Raji (cell line): ENCODE results near the gene WASF3.

ENCODE experiments used
- POLR2A ChIP-seq: IDR thresholded peaks from 2 replicates; pipeline ENCODE4 v1.6.1; 2011; ENCODE audit warnings: low read depth, low read length, control low read depth; ENCODE audit not compliant: insufficient read depth

WASF3 gene, protein sequence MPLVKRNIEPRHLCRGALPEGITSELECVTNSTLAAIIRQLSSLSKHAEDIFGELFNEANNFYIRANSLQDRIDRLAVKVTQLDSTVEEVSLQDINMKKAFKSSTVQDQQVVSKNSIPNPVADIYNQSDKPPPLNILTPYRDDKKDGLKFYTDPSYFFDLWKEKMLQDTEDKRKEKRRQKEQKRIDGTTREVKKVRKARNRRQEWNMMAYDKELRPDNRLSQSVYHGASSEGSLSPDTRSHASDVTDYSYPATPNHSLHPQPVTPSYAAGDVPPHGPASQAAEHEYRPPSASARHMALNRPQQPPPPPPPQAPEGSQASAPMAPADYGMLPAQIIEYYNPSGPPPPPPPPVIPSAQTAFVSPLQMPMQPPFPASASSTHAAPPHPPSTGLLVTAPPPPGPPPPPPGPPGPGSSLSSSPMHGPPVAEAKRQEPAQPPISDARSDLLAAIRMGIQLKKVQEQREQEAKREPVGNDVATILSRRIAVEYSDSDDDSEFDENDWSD

DNA sequence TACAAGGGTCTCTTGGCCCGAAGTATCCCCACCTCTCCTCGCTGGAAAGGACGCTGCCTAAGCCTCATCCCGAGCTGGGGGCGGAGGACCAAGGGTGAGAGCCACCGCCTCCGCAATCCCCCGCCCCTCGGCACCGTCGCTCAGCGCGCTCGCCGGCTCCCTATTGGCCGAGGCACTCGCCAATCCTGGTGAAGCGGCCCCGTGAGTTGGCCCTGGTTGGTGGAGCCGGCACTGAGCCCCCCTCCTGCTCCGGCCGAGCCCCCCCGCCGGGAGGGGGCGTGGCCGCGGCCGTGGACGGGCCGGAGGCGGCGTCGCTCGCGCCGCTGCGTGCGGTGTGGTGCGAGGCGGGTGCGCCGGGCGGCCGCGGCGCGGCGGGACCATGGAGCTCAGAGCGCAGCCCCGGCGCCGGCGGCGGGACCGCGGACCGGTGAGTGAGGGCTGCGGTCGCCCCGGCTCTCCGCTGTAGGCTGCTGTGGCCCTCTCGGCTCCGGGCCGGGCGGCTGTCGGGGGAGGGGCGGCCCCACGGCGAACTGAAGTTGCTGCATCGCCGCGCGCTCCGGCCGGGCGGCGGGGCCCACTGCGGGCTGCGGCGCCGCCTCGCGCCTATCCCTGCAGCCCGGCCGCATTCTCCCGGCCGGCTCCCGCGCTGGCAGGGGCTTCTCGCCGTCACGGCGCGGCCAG lies at the start of gene WASF3:
TSS of gene WASF3 (plus strand) at position 291 of the 681 bp plus-strand sequence. CDS start 84,588 bp downstream, outside the sequence.
- TF ChIP-seq POLR2A = no peak

GRCh38 chr13:26508885-26509284 lies 48.6 kb upstream of the WASF3 start:
- TF ChIP-seq POLR2A = no peak

DNA sequence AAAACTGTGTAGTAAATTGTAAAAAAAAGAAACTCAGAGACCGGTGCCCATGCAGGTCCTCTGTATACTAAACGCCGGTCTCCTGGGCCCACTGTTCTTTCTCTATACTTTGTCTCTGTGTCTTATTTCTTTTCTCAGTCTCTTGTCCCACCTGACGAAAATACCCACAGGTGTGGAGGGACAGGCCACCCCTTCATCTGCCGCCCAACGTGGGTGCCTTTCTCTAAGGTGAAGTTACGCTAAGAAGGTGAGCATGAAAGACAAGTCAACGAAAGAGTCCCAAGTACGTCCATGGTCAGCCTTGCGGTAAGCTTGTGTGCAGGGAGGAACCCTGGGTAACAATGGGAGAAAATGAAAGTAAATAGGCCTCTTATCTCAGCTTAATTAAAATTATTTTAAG lies 48.0 kb upstream of the WASF3 start:
- TF ChIP-seq POLR2A = no peak

DNA sequence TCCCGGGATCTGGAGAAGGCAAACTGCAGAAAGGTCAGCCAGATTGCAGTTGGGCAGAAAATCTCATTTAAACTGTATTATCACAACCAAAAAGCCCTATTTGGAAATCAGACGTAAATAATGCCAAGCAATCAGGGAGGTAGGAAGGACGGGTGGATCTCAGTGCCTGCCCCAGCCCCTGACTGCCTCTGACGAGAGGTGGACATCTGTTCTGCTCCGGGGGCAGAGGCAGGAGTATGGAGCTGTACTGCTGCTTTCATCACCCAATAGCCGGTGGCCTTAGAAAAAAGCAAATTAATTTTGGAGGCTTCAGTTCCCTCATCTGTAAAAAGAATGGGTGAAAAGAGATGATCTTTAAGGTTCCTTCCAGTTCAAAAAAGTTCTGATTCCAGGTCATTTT lies 43.6 kb upstream of the WASF3 start:
- TF ChIP-seq POLR2A = no peak

GRCh38 chr13:26515721-26516120 lies 41.8 kb upstream of the WASF3 start:
- TF ChIP-seq POLR2A = no peak

- no peak for TF ChIP-seq POLR2A
These were observed 39.5 kb upstream of the WASF3 start for GRCh38 chr13:26517936-26518335.

GRCh38 chr13:26518451-26518959 lies 39.0 kb upstream of the WASF3 start:
- TF ChIP-seq POLR2A = no peak

DNA sequence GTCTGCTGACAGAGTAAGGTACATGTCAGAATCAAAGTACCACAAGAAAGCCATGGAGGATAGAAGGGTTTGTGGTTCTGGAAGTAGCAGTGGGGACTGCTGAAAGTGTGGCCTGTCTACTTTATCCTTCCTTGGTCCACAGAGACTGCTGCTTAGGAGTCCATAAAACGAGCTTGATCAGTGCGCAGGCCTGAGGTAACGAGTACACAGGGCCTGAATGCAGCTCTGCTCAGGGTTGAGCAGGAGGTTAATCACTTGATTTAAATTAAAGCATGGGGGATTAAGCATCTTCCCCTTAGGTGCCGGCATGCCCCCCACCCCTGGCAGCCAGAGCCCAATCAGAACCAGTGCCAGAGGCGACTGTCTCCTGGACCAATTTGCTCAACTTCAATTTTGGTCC lies 34.9 kb upstream of the WASF3 start:
- no peak for TF ChIP-seq POLR2A

DNA sequence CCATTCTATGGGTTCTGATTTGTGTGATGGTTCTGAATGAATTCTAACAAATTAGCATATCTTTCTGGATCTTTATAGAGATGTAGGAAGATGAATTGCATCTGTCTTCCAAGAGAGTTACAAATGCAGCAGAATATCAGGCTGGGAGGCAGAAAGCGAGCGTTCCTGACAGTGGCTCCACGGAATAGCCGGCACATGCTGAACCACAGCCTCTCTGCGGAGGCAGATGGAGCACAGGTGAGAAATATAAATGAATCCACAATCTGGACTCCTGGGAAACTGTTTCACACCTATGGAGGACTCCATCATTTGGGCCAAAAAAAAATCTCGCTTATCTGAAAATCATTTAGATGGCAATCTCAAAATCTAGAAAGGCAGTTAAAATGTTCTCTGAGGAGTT lies 34.5 kb upstream of the WASF3 start:
- no peak for TF ChIP-seq POLR2A

GRCh38 chr13:26525528-26525927 lies 32.0 kb upstream of the WASF3 start:
- TF ChIP-seq POLR2A = no peak

GRCh38 chr13:26526702-26527216 lies 30.7 kb upstream of the WASF3 start:
- TF ChIP-seq POLR2A = no peak

- no peak for TF ChIP-seq POLR2A
These were observed 29.0 kb upstream of the WASF3 start for GRCh38 chr13:26528527-26528926.

GRCh38 chr13:26529441-26529840 lies 28.0 kb upstream of the WASF3 start:
- no peak for TF ChIP-seq POLR2A

DNA sequence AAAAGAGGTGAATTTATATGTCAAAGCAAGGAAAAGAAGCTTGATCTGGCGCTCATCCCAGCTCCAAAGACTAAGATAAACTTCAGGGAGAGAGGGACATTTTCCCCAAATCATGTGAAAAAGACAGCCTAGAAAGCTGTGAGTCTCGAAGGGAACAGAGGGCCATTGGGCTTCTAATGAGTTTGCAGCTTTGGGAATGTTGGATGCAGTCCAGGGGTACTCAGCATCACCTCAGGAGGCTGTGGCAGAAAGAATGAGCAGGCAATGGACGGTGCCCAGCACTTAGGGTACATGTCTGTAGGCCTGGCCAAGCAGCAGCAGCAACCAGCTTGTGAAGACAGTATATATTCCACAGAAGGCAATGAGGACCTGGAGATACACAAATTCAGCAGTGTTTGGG lies 25.7 kb upstream of the WASF3 start:
- no peak for TF ChIP-seq POLR2A

DNA sequence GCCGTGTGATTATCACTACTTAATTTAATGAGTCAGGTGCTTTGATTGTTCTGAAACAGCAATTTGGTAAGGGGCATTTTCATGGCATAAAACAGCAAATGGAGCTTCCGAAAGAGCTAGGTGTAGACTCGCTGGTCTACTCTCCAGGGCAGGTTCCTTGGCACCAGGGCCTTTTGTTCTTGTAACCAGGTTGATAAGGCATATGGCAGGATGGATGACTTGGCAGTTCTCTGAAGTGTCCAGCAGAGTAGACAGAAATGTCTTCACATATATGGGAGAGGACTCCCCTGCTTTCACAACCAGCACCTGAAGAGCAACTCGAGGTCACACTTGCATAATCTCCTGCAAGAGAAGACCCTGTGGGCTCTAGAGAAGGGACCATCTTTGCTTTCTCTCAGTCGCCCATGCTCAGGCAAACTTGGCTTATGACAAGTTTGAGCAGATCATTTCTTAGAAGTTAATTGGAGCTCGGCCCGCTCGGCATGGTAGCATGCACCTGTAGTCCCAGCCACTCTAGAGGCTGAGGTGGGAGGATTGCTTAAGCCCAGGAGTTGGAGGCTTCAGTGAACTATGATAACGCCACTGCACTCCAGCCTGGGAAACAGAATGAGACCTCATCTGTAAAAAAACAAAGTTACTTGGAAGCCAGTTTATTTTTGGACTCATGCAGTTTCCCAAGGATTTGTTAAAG lies 23.3 kb upstream of the WASF3 start:
- no peak for TF ChIP-seq POLR2A

- TF ChIP-seq POLR2A = no peak
These were observed 18.8 kb upstream of the WASF3 start for GRCh38 chr13:26538363-26539317.
